HL-60 (cell line): ENCODE measurements around the gene BMAL1.

Source experiments
- CTCF ChIP-seq: IDR thresholded peaks from one replicate; pipeline ENCODE4 v1.5.1; 2011; ENCODE audit warnings: low read length, control low read depth, inconsistent platforms; ENCODE audit not compliant: insufficient read depth
- GABPA ChIP-seq: IDR thresholded peaks from 2 replicates; pipeline ENCODE4 v1.6.1; 2012; ENCODE audit warnings: low read depth
- POLR2AphosphoS5 ChIP-seq: IDR thresholded peaks from 2 replicates; pipeline ENCODE4 v1.6.1; 2012; ENCODE audit warnings: low read depth
- REST ChIP-seq: IDR thresholded peaks from 2 replicates; pipeline ENCODE4 v1.6.1; 2012; ENCODE audit warnings: low read depth; ENCODE audit not compliant: insufficient replicate concordance
- SPI1 ChIP-seq: IDR thresholded peaks from 2 replicates; pipeline ENCODE4 v1.6.1; 2012; ENCODE audit warnings: low read depth, mild to moderate bottlenecking, borderline replicate concordance

GRCh38 chr11:13308704-13309103 lies 31.1 kb downstream of the BMAL1 start:
- TF ChIP-seq CTCF, result no peak
- no peak for TF ChIP-seq REST
- no peak for TF ChIP-seq POLR2AphosphoS5
- no peak for TF ChIP-seq SPI1
- no peak for TF ChIP-seq GABPA
